ENCODE data around the gene MMP24.

DNA sequence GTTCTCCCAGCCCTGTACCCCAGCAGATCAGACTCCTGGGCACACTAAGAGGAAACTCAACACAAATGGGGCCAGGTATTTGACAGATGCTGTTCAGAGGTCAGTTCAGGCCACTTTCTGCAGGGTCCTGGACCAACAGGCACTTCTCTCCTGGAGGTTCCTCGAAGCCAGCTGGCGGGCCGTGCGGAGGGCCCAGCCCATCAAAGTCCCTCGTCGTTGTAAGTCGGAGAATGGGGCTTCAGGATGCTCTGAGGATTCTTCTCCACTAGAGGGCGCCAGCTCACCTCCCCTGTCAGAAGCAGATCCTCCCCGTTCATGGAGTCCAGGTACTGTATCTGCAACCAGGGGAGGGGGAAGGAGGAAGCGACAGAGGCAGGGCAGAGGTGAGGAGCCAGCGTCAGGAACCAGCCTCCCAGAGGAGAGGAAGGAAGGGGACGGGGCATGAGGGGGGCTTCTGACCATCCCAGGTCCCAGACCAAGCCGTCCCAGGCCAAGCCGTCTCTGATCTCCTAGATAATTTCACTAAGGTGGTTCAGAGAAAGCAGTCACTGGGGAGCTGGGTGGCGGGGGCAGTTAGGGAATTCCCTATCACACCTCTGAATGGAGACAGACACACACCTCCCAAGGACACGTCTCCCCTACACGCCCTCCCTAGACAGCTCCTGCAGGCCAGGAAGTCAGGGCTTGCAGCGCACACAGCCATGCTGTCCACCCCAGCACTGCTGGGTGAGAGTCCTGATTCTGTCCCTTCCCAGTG lies 77.4 kb downstream of the MMP24 start:
- TF ChIP-seq, protein P1, sequence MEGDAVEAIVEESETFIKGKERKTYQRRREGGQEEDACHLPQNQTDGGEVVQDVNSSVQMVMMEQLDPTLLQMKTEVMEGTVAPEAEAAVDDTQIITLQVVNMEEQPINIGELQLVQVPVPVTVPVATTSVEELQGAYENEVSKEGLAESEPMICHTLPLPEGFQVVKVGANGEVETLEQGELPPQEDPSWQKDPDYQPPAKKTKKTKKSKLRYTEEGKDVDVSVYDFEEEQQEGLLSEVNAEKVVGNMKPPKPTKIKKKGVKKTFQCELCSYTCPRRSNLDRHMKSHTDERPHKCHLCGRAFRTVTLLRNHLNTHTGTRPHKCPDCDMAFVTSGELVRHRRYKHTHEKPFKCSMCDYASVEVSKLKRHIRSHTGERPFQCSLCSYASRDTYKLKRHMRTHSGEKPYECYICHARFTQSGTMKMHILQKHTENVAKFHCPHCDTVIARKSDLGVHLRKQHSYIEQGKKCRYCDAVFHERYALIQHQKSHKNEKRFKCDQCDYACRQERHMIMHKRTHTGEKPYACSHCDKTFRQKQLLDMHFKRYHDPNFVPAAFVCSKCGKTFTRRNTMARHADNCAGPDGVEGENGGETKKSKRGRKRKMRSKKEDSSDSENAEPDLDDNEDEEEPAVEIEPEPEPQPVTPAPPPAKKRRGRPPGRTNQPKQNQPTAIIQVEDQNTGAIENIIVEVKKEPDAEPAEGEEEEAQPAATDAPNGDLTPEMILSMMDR (IDR thresholded peaks at IDR 0.05) = peak; percentile 90 to 93 (median 92)
- TF ChIP-seq POLR2A (IDR thresholded peaks at IDR 0.05) = no peak

All from right lobe of liver (tissue), 4 donors.